Gastroesophageal sphincter (tissue), 4 donors: ENCODE measurements around the gene CYFIP1. TPM values are rescaled to one million over a fixed set of nuclear protein-coding genes. Genes with fewer than 3 reads are reported as not detected.

Experiments
- ATAC-seq: fragments of 150-250 bp; one replicate; pipeline ENCODE4 v1.9.1; 2016; ENCODE audit warnings: mild to moderate bottlenecking, moderate library complexity
- H3K27ac ChIP-seq, 4 donors: fragments of 200-600 bp; sonication (generic) in 3 of 4; 1 replicate in 3 of 4; 2 replicates in 1 of 4; pipeline ENCODE4 v1.5.1; 2016 to 2019
- H3K27me3 ChIP-seq: fragments of 200-600 bp; sonication (generic); one replicate; pipeline ENCODE4 v1.5.1; 2019
- H3K36me3 ChIP-seq, 2 donors: fragments of 200-600 bp; sonication (generic); one replicate each; pipeline ENCODE4 v1.5.1; 2019; ENCODE audit warnings: control low read depth in 1 of 2
- H3K4me1 ChIP-seq, 3 donors: fragments of 200-600 bp; sonication (generic); 1 replicate in 2 of 3; 2 replicates in 1 of 3; pipeline ENCODE4 v1.5.1; 2016 to 2019; ENCODE audit warnings: control low read depth in 2 of 3
- H3K4me3 ChIP-seq, 2 donors: fragments of 200-600 bp; sonication (generic); one replicate each; pipeline ENCODE4 v1.5.1; 2019; ENCODE audit warnings: mild to moderate bottlenecking in 1 of 2, moderate library complexity in 1 of 2
- H3K9me3 ChIP-seq, 3 donors: fragments of 200-600 bp; sonication (generic); one replicate each; pipeline ENCODE4 v1.5.1; 2017 to 2019; ENCODE audit warnings: control low read depth in 2 of 3
- EP300 ChIP-seq: sonication (generic); formaldehyde crosslinking; IDR thresholded peaks from one replicate; pipeline ENCODE4 v1.6.1; 2017; ENCODE audit warnings: antibody characterized with exemption, mild to moderate bottlenecking
- POLR2A ChIP-seq, 2 donors: fragments of 450-650 bp; IDR thresholded peaks; one replicate each; pipeline ENCODE4 v1.6.1; 2017; ENCODE audit warnings: antibody characterized with exemption in 2 of 2, mild to moderate bottlenecking in 2 of 2, moderate library complexity in 1 of 2
- POLR2AphosphoS5 ChIP-seq: sonication (generic); formaldehyde crosslinking; IDR thresholded peaks from one replicate; pipeline ENCODE4 v1.6.1; 2017; ENCODE audit warnings: antibody characterized with exemption
- WGBS, 2 donors: methylation state at CpG; one replicate each; pipeline ENCODE4 v1.1.5; 2018; ENCODE audit warnings: low coverage in 1 of 2; 5-methylcytosine and 5-hydroxymethylcytosine counted together
- total RNA-seq, 4 donors: library from RNA; depleted of rRNA; stranded (reverse); fragments of >200 nt; gene quantifications; one replicate each; pipeline ENCODE4 v1.1.0, GENCODE V29; 2016
- TF ChIP-seq, protein P1 (sequence below), 4 experiments: fragments of 200-600 bp in 2 of 4; fragments of 450-650 bp in 2 of 4; sonication (generic) in 1 of 4; IDR thresholded peaks; one replicate each; pipeline ENCODE4 v1.5.1; 2017 to 2019; ENCODE audit warnings: antibody characterized with exemption in 4 of 4, mild to moderate bottlenecking in 2 of 4, moderate library complexity in 2 of 4

The CYFIP1 gene
- total RNA-seq, 4 donors from 2014 or later = 82.3 to 116 (median 101) TPM

DNA sequence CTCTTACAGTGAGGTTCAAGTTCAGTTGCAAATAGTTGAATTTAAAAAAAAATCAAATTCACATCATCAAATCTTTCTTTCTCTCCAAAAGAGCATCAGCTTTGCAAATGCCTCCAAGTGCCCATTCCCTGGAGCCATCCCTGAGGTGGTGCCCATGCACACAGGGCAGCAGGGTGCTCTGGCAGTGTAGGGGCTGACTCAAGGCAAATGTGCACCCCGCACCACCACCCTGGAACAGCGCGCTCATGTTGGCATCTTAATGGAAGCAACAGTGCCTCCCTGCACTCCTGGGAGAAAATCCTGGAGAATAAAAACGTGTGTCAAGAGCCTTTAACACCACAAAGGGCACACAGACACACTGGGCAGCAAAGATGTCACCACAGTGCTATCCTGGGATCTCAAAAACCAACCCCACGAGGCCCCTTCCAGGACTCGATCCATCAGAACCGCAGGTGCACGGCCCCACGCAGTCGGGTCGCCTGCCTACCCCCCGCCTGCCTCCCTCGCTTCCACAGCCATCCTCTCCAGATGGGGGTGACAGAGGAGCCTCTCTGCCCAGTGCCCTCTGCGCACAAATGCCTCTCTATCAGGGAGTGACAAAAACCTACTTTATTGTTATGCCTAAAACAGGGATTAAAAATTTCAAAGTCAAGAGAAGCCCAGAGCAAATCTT, 90.9 kb downstream of the CYFIP1 start:
- no peaks in the 10 kb centered on the region for H3K4me1 ChIP-seq
- no peak overlapping the region for H3K4me3 ChIP-seq
- 89 to 100% methylated on average over 1 to 5 of the region's 14 CpGs for WGBS, 2 donors
- H3K27ac ChIP-seq = no peak overlapping the region
- TF ChIP-seq EP300 = no peak
- TF ChIP-seq POLR2AphosphoS5 = no peak
- no peak for TF ChIP-seq POLR2A (IDR thresholded peaks at IDR 0.05)
- H3K27me3 ChIP-seq = no peaks in the 10 kb centered on the region
- H3K36me3 ChIP-seq = peaks cover 0 to 81% of the 10 kb centered on the region in 2 donors
- ATAC-seq = no peak
- H3K9me3 ChIP-seq = no peaks in the 10 kb centered on the region

DNA sequence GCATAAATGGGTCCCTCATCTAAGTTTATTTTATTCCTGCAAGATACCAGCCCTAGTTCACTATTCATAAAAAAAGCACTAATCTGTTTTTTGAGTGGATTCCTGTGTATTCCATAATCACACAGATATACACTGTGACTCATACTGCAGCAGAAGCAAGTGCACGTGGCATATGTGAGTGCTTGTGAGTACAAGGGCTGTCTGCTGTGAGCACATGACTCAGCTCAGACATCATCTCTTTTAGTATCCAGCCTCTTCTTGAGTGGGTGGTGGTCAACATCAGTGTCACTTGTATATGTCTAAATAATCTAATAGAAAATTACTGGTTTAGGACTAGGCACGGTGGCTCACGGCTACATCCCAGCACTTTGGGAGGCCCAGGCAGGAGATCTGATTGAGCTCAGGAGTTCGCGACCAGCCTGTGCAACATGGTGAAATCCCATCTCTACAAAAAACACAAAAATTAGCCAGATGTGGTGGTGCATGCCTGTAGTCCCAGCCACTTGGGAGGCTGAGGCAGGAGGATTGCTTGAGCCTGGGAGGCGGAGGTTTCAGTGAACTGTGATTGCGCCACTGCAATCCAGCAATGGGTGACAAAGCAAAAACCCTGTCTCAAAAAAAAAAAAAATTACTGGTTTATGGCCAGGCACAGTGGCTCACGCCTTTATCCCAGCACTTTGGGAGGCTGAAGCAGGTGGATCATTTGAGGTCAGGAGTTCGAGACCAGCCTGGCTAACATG, 91.9 kb downstream of the CYFIP1 start:
- no peak overlapping the region for H3K4me3 ChIP-seq
- ATAC-seq = peak; percentile 40
- H3K27me3 ChIP-seq = no peaks in the 10 kb centered on the region
- H3K4me1 ChIP-seq = no peaks in the 10 kb centered on the region
- peaks cover 0 to 79% of the 10 kb centered on the region in 2 donors for H3K36me3 ChIP-seq
- H3K27ac ChIP-seq = no peak overlapping the region
- 51 to 88% methylated on average over 2 to 7 of the region's 9 CpGs for WGBS, 2 donors
- H3K9me3 ChIP-seq = no peaks in the 10 kb centered on the region
- no peak for TF ChIP-seq POLR2AphosphoS5
- TF ChIP-seq, protein P1, sequence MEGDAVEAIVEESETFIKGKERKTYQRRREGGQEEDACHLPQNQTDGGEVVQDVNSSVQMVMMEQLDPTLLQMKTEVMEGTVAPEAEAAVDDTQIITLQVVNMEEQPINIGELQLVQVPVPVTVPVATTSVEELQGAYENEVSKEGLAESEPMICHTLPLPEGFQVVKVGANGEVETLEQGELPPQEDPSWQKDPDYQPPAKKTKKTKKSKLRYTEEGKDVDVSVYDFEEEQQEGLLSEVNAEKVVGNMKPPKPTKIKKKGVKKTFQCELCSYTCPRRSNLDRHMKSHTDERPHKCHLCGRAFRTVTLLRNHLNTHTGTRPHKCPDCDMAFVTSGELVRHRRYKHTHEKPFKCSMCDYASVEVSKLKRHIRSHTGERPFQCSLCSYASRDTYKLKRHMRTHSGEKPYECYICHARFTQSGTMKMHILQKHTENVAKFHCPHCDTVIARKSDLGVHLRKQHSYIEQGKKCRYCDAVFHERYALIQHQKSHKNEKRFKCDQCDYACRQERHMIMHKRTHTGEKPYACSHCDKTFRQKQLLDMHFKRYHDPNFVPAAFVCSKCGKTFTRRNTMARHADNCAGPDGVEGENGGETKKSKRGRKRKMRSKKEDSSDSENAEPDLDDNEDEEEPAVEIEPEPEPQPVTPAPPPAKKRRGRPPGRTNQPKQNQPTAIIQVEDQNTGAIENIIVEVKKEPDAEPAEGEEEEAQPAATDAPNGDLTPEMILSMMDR (IDR thresholded peaks at IDR 0.05) = no peak
- TF ChIP-seq EP300 = no peak
- no peak for TF ChIP-seq POLR2A (IDR thresholded peaks at IDR 0.05)

DNA sequence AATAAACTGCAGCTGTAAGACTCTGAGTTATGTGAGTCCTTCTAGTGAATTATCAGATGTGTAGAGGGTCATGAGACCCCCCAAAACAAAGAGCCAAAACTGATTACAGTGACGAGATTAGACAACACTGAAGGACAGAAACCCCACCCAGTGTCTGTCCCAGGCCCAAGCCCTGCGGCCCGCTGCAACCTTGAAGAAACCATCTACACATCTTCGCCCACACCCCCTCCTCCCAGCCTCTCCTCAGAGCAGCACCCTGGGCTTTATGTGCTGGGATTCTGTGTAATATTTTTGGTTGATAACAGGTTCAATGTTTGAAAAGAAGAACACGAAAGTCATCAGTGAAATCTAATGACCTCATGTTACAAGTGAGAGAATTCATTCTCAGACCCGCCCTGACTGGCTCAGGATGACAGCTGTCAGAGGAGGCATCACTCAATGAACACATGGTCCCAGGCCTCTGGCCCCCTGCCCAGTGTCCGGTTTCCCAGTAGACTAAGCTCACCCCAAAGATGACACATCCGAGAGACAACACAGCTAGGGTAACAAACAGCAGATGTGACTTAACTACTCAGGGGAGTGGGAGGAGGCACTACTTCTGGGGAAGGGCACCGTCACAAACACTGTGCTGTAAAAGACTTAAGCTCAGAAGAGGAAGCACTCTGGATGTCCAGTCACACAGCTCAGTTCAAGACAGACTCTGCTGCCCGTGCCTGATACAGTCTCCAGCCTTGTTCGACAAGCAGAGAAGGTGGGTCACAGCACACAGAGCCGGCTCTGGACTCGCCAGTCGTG, 92.8 kb downstream of the CYFIP1 start:
- no peak overlapping the region for H3K4me3 ChIP-seq
- H3K27me3 ChIP-seq = no peaks in the 10 kb centered on the region
- no peak overlapping the region for H3K27ac ChIP-seq
- peak; percentile 50 for ATAC-seq
- no peaks in the 10 kb centered on the region for H3K9me3 ChIP-seq
- H3K36me3 ChIP-seq = peaks cover 0 to 79% of the 10 kb centered on the region in 2 donors
- TF ChIP-seq, protein P1 (IDR thresholded peaks at IDR 0.05) = no peak
- no peak for TF ChIP-seq POLR2AphosphoS5
- no peak for TF ChIP-seq EP300
- no peak for TF ChIP-seq POLR2A (IDR thresholded peaks at IDR 0.05)
- WGBS, 2 donors = 60 to 68% methylated on average over 5 of the region's 14 CpGs
- H3K4me1 ChIP-seq = no peaks in the 10 kb centered on the region

DNA sequence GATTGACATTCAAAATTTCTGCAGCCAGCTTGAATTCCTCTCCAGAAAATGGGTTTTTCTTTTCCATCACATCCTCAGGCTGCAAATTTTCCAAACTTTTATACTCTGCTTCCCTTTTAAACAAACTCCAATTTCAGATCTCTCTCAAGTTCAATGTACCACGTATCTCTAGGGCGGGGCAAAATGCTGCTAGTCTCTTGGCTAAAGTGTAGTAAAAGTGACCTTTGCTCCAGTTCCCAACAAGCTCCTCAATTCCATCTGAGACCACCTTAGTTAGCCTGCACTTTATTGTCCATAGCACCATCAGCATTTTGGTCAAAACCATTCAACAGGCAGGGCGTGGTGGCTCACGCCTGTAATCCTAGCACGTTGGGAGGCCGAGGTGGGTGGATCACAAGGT, 95.0 kb downstream of the CYFIP1 start:
- H3K36me3 ChIP-seq = peaks cover 0 to 79% of the 10 kb centered on the region in 2 donors
- ATAC-seq = no peak
- no peak overlapping the region for H3K27ac ChIP-seq
- no peaks in the 10 kb centered on the region for H3K27me3 ChIP-seq
- no peak for TF ChIP-seq POLR2AphosphoS5
- TF ChIP-seq POLR2A (IDR thresholded peaks at IDR 0.05) = no peak
- TF ChIP-seq, protein P1 (IDR thresholded peaks at IDR 0.05) = no peak
- no peak for TF ChIP-seq EP300
- H3K4me3 ChIP-seq = no peak overlapping the region
- H3K4me1 ChIP-seq = no peaks in the 10 kb centered on the region
- WGBS, 2 donors = 100% methylated on average over 2 of the region's 6 CpGs
- no peaks in the 10 kb centered on the region for H3K9me3 ChIP-seq

- Histone ChIP-seq H3K9me3 (no peaks in the 10 kb centered on the region), H3K27me3 (no peaks in the 10 kb centered on the region), H3K4me3 (no peak overlapping the region), H3K36me3 (peaks cover 0 to 79% of the 10 kb centered on the region in 2 donors), H3K4me1 (no peaks in the 10 kb centered on the region), H3K27ac (no peak overlapping the region)
- ATAC-seq = no peak
- TF ChIP-seq EP300 = no peak
- TF ChIP-seq POLR2A (IDR thresholded peaks at IDR 0.05) = no peak
- TF ChIP-seq, protein P1 (IDR thresholded peaks at IDR 0.05) = peak in 1 of 4 experiments; percentile 19
- no peak for TF ChIP-seq POLR2AphosphoS5
- WGBS, 2 donors = 63% methylated on average over 1 of the region's 1 CpG; no CpG with 5 or more reads in 1 of the 2 donors
These were observed 95.8 kb downstream of the CYFIP1 start for GRCh38 chr15:22884344-22884743.
